ENCODE data around the gene CRYZ.

Gene CRYZ

DNA sequence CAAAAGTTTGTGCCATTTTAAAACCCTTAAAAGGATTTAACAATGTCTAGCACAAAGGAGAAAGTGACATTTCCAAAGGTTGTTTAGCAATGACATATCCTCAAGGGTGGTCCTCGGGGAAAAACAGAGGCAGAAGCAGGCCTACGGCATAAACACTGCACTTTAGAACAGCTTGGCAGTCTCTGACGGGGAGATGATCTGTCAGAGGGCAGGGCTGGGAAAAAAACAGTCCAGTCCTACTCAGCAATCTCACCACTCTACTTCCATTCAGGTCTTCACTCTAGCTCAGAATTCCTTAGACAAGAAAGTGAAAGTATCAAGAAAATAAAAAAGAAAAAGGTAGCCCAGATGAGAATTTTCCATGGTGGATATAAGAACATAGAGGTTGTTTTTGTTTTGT, 4.1 kb downstream of the CRYZ start:
- no peak for TF ChIP-seq POLR2AphosphoS5 (IDR thresholded peaks at IDR 0.05; ENCODE audit: low read depth, low read length)
- TF ChIP-seq TAF1 (IDR thresholded peaks at IDR 0.05; ENCODE audit: borderline replicate concordance, insufficient read depth, low read length) = no peak
- no peak for TF ChIP-seq SIN3A (IDR thresholded peaks at IDR 0.05; ENCODE audit: borderline replicate concordance, insufficient read depth, low read length)
- TF ChIP-seq FOXP2 (optimal IDR thresholded peaks at IDR 0.05; ENCODE audit: borderline replicate concordance, extremely low read depth, extremely low read length, insufficient read depth) = no peak
- TF ChIP-seq, protein P1, sequence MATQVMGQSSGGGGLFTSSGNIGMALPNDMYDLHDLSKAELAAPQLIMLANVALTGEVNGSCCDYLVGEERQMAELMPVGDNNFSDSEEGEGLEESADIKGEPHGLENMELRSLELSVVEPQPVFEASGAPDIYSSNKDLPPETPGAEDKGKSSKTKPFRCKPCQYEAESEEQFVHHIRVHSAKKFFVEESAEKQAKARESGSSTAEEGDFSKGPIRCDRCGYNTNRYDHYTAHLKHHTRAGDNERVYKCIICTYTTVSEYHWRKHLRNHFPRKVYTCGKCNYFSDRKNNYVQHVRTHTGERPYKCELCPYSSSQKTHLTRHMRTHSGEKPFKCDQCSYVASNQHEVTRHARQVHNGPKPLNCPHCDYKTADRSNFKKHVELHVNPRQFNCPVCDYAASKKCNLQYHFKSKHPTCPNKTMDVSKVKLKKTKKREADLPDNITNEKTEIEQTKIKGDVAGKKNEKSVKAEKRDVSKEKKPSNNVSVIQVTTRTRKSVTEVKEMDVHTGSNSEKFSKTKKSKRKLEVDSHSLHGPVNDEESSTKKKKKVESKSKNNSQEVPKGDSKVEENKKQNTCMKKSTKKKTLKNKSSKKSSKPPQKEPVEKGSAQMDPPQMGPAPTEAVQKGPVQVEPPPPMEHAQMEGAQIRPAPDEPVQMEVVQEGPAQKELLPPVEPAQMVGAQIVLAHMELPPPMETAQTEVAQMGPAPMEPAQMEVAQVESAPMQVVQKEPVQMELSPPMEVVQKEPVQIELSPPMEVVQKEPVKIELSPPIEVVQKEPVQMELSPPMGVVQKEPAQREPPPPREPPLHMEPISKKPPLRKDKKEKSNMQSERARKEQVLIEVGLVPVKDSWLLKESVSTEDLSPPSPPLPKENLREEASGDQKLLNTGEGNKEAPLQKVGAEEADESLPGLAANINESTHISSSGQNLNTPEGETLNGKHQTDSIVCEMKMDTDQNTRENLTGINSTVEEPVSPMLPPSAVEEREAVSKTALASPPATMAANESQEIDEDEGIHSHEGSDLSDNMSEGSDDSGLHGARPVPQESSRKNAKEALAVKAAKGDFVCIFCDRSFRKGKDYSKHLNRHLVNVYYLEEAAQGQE (IDR thresholded peaks at IDR 0.05; ENCODE audit: insufficient read depth in 1 of 2, low read depth in 2 of 2, low read length in 2 of 2) = no peak

DNA sequence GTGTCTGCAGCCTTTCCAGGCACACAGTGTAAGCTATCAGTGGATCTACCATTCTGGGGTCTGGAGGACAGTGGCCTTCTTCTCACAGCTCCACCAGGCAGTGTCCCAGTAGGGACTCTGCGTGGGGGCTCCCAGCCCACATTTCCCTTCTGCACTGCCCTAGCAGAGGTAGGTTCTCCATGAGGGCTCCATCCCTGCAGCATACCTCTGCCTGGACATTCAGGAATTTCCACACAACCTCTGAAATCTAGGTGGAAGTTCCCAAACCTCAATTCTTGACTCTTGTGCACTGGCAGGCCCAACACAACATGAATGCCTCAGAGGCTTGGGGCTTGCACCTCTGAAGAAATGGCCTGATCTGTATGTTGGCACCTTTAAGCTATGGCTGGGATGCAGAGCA, 6.8 kb downstream of the CRYZ start:
- TF ChIP-seq, protein P1 (IDR thresholded peaks at IDR 0.05; ENCODE audit: insufficient read depth in 1 of 2, low read depth in 2 of 2, low read length in 2 of 2) = no peak
- no peak for TF ChIP-seq TAF1 (IDR thresholded peaks at IDR 0.05; ENCODE audit: borderline replicate concordance, insufficient read depth, low read length)

DNA sequence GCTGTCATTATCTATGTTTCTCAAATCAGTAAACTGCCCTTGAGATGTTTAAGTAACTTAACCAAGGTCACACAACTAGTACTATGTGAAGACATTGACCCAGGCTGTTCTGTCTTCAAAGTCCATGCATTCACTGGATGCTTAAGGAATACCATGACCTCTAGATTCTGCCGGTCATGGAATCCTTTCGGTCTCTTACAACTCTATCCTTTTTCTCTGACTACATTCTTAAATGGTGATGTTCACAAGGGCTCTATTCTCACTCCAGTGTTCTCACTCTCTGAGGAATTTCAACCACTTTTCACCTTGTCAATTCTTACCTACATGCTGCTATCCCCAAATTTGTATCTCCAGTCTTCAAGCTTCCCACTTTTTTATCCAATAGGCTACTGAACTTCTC, 15.2 kb downstream of the CRYZ start:
- TF ChIP-seq SIN3A (IDR thresholded peaks at IDR 0.05; ENCODE audit: borderline replicate concordance, insufficient read depth, low read length) (no peak), POLR2AphosphoS5 (IDR thresholded peaks at IDR 0.05; ENCODE audit: low read depth, low read length) (no peak), FOXP2 (optimal IDR thresholded peaks at IDR 0.05; ENCODE audit: borderline replicate concordance, extremely low read depth, extremely low read length, insufficient read depth) (no peak), TAF1 (IDR thresholded peaks at IDR 0.05; ENCODE audit: borderline replicate concordance, insufficient read depth, low read length) (no peak)
- TF ChIP-seq, protein P1 (IDR thresholded peaks at IDR 0.05; ENCODE audit: insufficient read depth in 1 of 2, low read depth in 2 of 2, low read length in 2 of 2) = no peak

DNA sequence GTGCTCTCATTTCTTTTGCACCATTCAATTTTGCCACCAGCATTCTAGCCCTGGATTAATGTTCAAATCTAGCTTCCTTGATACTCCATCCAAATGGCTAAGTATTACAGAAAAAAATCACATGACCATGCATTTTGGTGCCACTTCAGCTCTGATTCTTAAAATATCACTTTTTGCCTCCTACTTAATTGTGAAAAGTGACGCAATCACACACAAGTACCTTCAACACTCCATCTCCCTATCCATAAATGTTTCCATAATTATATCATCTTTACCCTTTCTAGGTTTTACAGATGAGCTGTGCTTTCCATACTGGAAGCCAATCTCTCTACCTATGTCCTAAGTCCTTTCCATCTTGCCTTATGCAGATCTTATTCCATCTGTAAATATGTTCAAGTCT, 16.0 kb downstream of the CRYZ start:
- TF ChIP-seq SIN3A (IDR thresholded peaks at IDR 0.05; ENCODE audit: borderline replicate concordance, insufficient read depth, low read length) = no peak
- TF ChIP-seq FOXP2 (optimal IDR thresholded peaks at IDR 0.05; ENCODE audit: borderline replicate concordance, extremely low read depth, extremely low read length, insufficient read depth) = no peak
- no peak for TF ChIP-seq TAF1 (IDR thresholded peaks at IDR 0.05; ENCODE audit: borderline replicate concordance, insufficient read depth, low read length)

DNA sequence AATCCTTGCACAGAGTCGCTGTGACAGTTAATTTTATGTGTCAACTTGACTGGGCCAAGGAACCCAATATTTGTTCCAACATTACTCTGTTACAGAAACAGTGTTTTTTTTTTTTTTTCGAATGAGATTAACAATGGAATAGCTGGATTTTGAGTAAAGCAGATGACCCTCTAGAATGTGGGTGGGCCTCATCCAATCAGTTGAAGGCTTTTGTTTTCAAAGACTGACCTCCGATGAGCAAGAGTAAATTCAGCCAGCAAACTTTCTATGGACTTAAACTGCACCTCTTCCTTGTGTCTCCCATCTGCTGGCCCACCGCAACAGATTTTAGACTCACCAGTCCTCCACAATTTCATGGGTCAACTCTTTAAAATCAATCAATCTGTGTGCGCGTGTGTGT, 17.0 kb downstream of the CRYZ start:
- TF ChIP-seq, protein P1 (IDR thresholded peaks at IDR 0.05; ENCODE audit: insufficient read depth in 1 of 2, low read depth in 2 of 2, low read length in 2 of 2) = no peak
- TF ChIP-seq POLR2AphosphoS5 (IDR thresholded peaks at IDR 0.05; ENCODE audit: low read depth, low read length) (no peak), FOXP2 (optimal IDR thresholded peaks at IDR 0.05; ENCODE audit: borderline replicate concordance, extremely low read depth, extremely low read length, insufficient read depth) (no peak), SIN3A (IDR thresholded peaks at IDR 0.05; ENCODE audit: borderline replicate concordance, insufficient read depth, low read length) (no peak), TAF1 (IDR thresholded peaks at IDR 0.05; ENCODE audit: borderline replicate concordance, insufficient read depth, low read length) (no peak)

Measured in PFSK-1 (cell line).